ENCODE data around the gene SF3A1.

GRCh38 chr22:30361916-30362650 lies 5.4 kb upstream of the SF3A1 start:
- TF ChIP-seq TAF1 (IDR thresholded peaks at IDR 0.05; ENCODE audit: low read depth, low read length) (no peak), POLR2A (IDR thresholded peaks at IDR 0.05; ENCODE audit: low read depth, low read length) (no peak), SPI1 (IDR thresholded peaks at IDR 0.05; ENCODE audit: low read depth, low read length) (no peak), POLR2AphosphoS5 (IDR thresholded peaks at IDR 0.05; ENCODE audit: low read depth, low read length) (no peak), PAX5 (IDR thresholded peaks at IDR 0.05; ENCODE audit: insufficient read depth, low read length, severe bottlenecking) (no peak)
